ENCODE results near the gene CCDC70.

GRCh38 chr13:51856027-51856736 is 5.6 kb upstream of the CCDC70 start:
- TF ChIP-seq GATA3 (IDR thresholded peaks at IDR 0.05; ENCODE audit: low read depth, low read length) = no peak
- TF ChIP-seq GATA2 (IDR thresholded peaks at IDR 0.05; ENCODE audit: low read depth, low read length) = no peak

All from SH-SY5Y (cell line).